GM23338 (cell line): Measurements from ENCODE around the gene NFIA. TPM values are rescaled to one million over a fixed set of nuclear protein-coding genes. Genes with fewer than 3 reads are reported as not detected.

Experiments used
- ATAC-seq: fragments of 200-7000 bp; cut with Tn5 transposase; 3 replicates; pipeline ENCODE4 v1.9.1; 2020
- DNase-seq: peaks from one replicate; pipeline ENCODE4 v3.0.0-alpha.2; 2015; ENCODE audit warnings: low spot score
- H2AFZ ChIP-seq: fragments of 200-600 bp; sonication (generic); 2 replicates; pipeline ENCODE4 v1.8.0; 2016; ENCODE audit warnings: antibody characterized with exemption, mild to moderate bottlenecking, moderate library complexity
- H3F3A ChIP-seq: fragments of 200-600 bp; sonication (generic); replicated peaks from 2 replicates; pipeline ENCODE4 v1.8.0; 2017; ENCODE audit warnings: antibody characterized with exemption, mixed run types, low read depth
- H3K27ac ChIP-seq: fragments of 200-600 bp; sonication (generic); 2 replicates; pipeline ENCODE4 v1.6.1; 2016; ENCODE audit warnings: low read depth
- H3K27me3 ChIP-seq: fragments of 200-600 bp; sonication (generic); 2 replicates; pipeline ENCODE4 v1.8.0; 2016; ENCODE audit warnings: mild to moderate bottlenecking, mixed run types, moderate library complexity; ENCODE audit not compliant: insufficient read depth
- H3K36me3 ChIP-seq: fragments of 200-600 bp; sonication (generic); 2 replicates; pipeline ENCODE4 v1.8.0; 2016; ENCODE audit warnings: mild to moderate bottlenecking; ENCODE audit not compliant: insufficient read depth
- H3K4me1 ChIP-seq: fragments of 200-600 bp; sonication (generic); 2 replicates; pipeline ENCODE4 v1.8.0; 2016; ENCODE audit warnings: mild to moderate bottlenecking, moderate library complexity; ENCODE audit not compliant: insufficient read depth
- H3K4me2 ChIP-seq: fragments of 200-600 bp; sonication (generic); 2 replicates; pipeline ENCODE4 v1.7.1; 2017; ENCODE audit warnings: mixed run types
- H3K4me3 ChIP-seq: fragments of 200-600 bp; sonication (generic); 2 replicates; pipeline ENCODE4 v1.6.1; 2016; ENCODE audit warnings: mixed run types
- H3K79me2 ChIP-seq: fragments of 200-600 bp; sonication (generic); replicated peaks from 2 replicates; pipeline ENCODE4 v1.8.0; 2017; ENCODE audit warnings: mild to moderate bottlenecking; ENCODE audit not compliant: insufficient read depth
- H3K9me2 ChIP-seq: fragments of 200-600 bp; sonication (generic); 2 replicates; pipeline ENCODE4 v1.8.0; 2017; ENCODE audit not compliant: insufficient read depth
- H4K20me1 ChIP-seq: fragments of 200-600 bp; sonication (generic); replicated peaks from 2 replicates; pipeline ENCODE4 v1.8.0; 2017; ENCODE audit warnings: mild to moderate bottlenecking; ENCODE audit not compliant: insufficient read depth
- H3K27ac Mint-ChIP-seq: 2 replicates; pipeline ENCODE4 v1.8.0; 2020; ENCODE audit warnings: inconsistent platforms, mild to moderate bottlenecking, moderate library complexity, mixed read lengths
- H3K27me3 Mint-ChIP-seq: 3 replicates; pipeline ENCODE4 v1.8.0; 2022; ENCODE audit warnings: low read depth, mild to moderate bottlenecking, moderate library complexity, mixed read lengths, inconsistent platforms; ENCODE audit not compliant: insufficient read depth, poor library complexity
- H3K36me3 Mint-ChIP-seq: 3 replicates; pipeline ENCODE4 v1.8.0; 2021; ENCODE audit warnings: low read depth, mild to moderate bottlenecking, inconsistent platforms, moderate library complexity, mixed read lengths
- H3K4me1 Mint-ChIP-seq: 3 replicates; pipeline ENCODE4 v1.8.0; 2020; ENCODE audit warnings: mild to moderate bottlenecking, inconsistent platforms, mixed read lengths
- H3K4me3 Mint-ChIP-seq: 3 replicates; pipeline ENCODE4 v1.8.0; 2021; ENCODE audit warnings: moderate library complexity, mild to moderate bottlenecking, inconsistent platforms, mixed read lengths
- H3K9me3 Mint-ChIP-seq: 3 replicates; pipeline ENCODE4 v1.8.0; 2020; ENCODE audit warnings: moderate library complexity, mild to moderate bottlenecking, inconsistent platforms, mixed read lengths
- CTCF ChIP-seq, 2 experiments: fragments of 200-600 bp in 1 of 2; sonication (generic) in 1 of 2; conservative IDR thresholded peaks; 2 replicates each; pipeline versions ENCODE4 v1.5.1 to v1.6.1; 2016 to 2017; ENCODE audit warnings: antibody characterized with exemption in 2 of 2, low read depth in 2 of 2, mild to moderate bottlenecking in 2 of 2, moderate library complexity in 1 of 2
- EZH2 ChIP-seq: fragments of 200-600 bp; sonication (generic); IDR thresholded peaks from one replicate; pipeline ENCODE4 v1.8.0; 2017; ENCODE audit warnings: antibody characterized with exemption, mild to moderate bottlenecking, low read depth; ENCODE audit not compliant: unreplicated experiment
- EZH2phosphoT487 ChIP-seq: fragments of 200-600 bp; sonication (generic); IDR thresholded peaks from one replicate; pipeline ENCODE4 v1.8.1; 2018; ENCODE audit warnings: antibody characterized with exemption; ENCODE audit not compliant: unreplicated experiment
- STAT1 ChIP-seq: IDR thresholded peaks from one replicate; pipeline ENCODE4 v1.6.1; 2016; ENCODE audit warnings: antibody characterized with exemption; ENCODE audit not compliant: unreplicated experiment
- ZNF331 ChIP-seq: fragments of 250-450 bp; sonication (Bioruptor Pico); IDR thresholded peaks from 2 replicates; pipeline ENCODE4 v1.5.0; 2020; ENCODE audit warnings: low read depth, mild to moderate bottlenecking, moderate library complexity
- polyA plus RNA-seq: library from polyadenylated mRNA; unstranded; fragments of >200 nt; fragmentation: Nextera tagmentation; extraction: Ambion mirVana; gene quantifications from 2 replicates; pipeline ENCODE4 v1.2.1, GENCODE V29; 2016
- total RNA-seq: library from RNA; depleted of rRNA; stranded (reverse); fragments of >200 nt; shearing (Covaris generic); gene quantifications from 2 replicates; pipeline ENCODE4 v1.2.3, GENCODE V29; 2014
- TF ChIP-seq, protein P1 (sequence below): fragments of 250-450 bp; sonication (Bioruptor Pico); IDR thresholded peaks from 2 replicates; pipeline ENCODE4 v1.5.0; 2020; ENCODE audit warnings: mild to moderate bottlenecking, moderate library complexity

The NFIA gene
- total and polyA plus RNA-seq, 2 experiments from 2014 or later = 0.97 to 2.3 TPM

DNA sequence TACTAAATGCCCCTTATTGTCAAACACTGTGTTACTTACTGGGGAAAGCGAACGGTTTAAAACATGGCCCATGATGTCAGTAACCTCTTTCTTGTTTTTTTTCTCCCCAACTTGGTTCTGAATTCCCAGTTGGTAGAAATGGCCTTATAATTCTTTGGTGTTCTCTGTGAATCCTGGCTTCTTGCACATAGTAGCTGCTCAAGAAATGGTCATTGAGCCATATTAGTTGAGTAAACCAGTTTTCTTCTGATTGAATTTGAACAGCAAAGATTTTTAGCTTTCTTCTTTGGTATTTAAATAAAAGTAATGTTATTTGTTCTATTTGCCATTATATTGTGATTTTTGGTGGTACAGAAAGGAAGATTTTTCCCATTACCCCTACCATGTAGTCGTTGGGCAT lies 87.3 kb downstream of the NFIA start:
- DNase-seq (no peak), ATAC-seq (no peak)
- H3K4me3 ChIP-seq = no peak overlapping the region
- H3K27me3 Mint-ChIP-seq = no peaks in the 10 kb centered on the region
- H3K36me3 ChIP-seq = no peaks in the 10 kb centered on the region
- H3K27ac ChIP-seq = no peak overlapping the region
- no peak overlapping the region for H2AFZ ChIP-seq
- H3K9me2 ChIP-seq = no peaks in the 10 kb centered on the region
- H3K4me1 Mint-ChIP-seq = peaks cover 19% of the 10 kb centered on the region
- no peaks in the 10 kb centered on the region for H3K9me3 Mint-ChIP-seq
- H3K79me2 ChIP-seq = no peaks in the 10 kb centered on the region
- H3K4me3 Mint-ChIP-seq = no peak overlapping the region
- TF ChIP-seq, protein P1, sequence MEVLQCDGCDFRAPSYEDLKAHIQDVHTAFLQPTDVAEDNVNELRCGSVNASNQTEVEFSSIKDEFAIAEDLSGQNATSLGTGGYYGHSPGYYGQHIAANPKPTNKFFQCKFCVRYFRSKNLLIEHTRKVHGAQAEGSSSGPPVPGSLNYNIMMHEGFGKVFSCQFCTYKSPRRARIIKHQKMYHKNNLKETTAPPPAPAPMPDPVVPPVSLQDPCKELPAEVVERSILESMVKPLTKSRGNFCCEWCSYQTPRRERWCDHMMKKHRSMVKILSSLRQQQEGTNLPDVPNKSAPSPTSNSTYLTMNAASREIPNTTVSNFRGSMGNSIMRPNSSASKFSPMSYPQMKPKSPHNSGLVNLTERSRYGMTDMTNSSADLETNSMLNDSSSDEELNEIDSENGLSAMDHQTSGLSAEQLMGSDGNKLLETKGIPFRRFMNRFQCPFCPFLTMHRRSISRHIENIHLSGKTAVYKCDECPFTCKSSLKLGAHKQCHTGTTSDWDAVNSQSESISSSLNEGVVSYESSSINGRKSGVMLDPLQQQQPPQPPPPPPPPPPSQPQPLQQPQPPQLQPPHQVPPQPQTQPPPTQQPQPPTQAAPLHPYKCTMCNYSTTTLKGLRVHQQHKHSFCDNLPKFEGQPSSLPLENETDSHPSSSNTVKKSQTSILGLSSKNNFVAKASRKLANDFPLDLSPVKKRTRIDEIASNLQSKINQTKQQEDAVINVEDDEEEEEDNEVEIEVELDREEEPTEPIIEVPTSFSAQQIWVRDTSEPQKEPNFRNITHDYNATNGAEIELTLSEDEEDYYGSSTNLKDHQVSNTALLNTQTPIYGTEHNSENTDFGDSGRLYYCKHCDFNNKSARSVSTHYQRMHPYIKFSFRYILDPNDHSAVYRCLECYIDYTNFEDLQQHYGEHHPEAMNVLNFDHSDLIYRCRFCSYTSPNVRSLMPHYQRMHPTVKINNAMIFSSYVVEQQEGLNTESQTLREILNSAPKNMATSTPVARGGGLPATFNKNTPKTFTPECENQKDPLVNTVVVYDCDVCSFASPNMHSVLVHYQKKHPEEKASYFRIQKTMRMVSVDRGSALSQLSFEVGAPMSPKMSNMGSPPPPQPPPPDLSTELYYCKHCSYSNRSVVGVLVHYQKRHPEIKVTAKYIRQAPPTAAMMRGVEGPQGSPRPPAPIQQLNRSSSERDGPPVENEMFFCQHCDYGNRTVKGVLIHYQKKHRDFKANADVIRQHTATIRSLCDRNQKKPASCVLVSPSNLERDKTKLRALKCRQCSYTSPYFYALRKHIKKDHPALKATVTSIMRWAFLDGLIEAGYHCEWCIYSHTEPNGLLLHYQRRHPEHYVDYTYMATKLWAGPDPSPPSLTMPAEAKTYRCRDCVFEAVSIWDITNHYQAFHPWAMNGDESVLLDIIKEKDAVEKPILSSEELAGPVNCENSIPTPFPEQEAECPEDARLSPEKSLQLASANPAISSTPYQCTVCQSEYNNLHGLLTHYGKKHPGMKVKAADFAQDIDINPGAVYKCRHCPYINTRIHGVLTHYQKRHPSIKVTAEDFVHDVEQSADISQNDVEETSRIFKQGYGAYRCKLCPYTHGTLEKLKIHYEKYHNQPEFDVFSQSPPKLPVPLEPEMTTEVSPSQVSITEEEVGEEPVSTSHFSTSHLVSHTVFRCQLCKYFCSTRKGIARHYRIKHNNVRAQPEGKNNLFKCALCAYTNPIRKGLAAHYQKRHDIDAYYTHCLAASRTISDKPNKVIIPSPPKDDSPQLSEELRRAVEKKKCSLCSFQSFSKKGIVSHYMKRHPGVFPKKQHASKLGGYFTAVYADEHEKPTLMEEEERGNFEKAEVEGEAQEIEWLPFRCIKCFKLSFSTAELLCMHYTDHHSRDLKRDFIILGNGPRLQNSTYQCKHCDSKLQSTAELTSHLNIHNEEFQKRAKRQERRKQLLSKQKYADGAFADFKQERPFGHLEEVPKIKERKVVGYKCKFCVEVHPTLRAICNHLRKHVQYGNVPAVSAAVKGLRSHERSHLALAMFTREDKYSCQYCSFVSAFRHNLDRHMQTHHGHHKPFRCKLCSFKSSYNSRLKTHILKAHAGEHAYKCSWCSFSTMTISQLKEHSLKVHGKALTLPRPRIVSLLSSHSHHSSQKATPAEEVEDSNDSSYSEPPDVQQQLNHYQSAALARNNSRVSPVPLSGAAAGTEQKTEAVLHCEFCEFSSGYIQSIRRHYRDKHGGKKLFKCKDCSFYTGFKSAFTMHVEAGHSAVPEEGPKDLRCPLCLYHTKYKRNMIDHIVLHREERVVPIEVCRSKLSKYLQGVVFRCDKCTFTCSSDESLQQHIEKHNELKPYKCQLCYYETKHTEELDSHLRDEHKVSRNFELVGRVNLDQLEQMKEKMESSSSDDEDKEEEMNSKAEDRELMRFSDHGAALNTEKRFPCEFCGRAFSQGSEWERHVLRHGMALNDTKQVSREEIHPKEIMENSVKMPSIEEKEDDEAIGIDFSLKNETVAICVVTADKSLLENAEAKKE (CRISPR knock-in tag) = no peak
- TF ChIP-seq EZH2phosphoT487 (no peak), STAT1 (no peak), EZH2 (no peak), CTCF (conservative IDR thresholded peaks at IDR 0.05; ENCODE audit: low read depth in 2 of 2) (no peak), ZNF331 (CRISPR knock-in tag) (no peak)
- H3F3A ChIP-seq = no peaks in the 10 kb centered on the region
- H3K4me2 ChIP-seq = no peak overlapping the region
- H3K27ac Mint-ChIP-seq = no peak overlapping the region
- H3K27me3 ChIP-seq = no peaks in the 10 kb centered on the region
- H3K36me3 Mint-ChIP-seq = no peaks in the 10 kb centered on the region
- no peaks in the 10 kb centered on the region for H4K20me1 ChIP-seq
- H3K4me1 ChIP-seq = peaks cover 8% of the 10 kb centered on the region
